ENCODE data around the gene PTGFR. TPM values are rescaled to one million over a fixed set of nuclear protein-coding genes. Genes with fewer than 3 reads are reported as not detected.

The PTGFR gene
- total and polyA plus RNA-seq, 2 of the 13 experiments (the other 11 are each of a cell fraction or from before 2014, with no cell fraction given), result not detected

- Histone ChIP-seq H3K9me3 (ENCODE audit: low read length) (no peaks in the 10 kb centered on the region), H3K36me3 (replicated peaks in 1 of 2; ENCODE audit: control insufficient read depth in 1 of 2, insufficient read depth in 2 of 2, low read length in 2 of 2) (no peaks in the 10 kb centered on the region), H3K9ac (ENCODE audit: insufficient read depth, low read depth, low read length) (no peak overlapping the region), H2AFZ (ENCODE audit: low read length) (no peak overlapping the region), H3K27me3 (ENCODE audit: control insufficient read depth in 1 of 2, insufficient read depth in 2 of 2, low read length in 2 of 2) (no peaks in the 10 kb centered on the region), H3K27ac (ENCODE audit: extremely low read length, insufficient read depth, low read length) (no peak overlapping the region), H3K4me1 (ENCODE audit: insufficient read depth, low read length) (no peaks in the 10 kb centered on the region), H3K79me2 (ENCODE audit: insufficient read depth, low read length) (no peaks in the 10 kb centered on the region), H3K4me3 (replicated peaks in 1 of 3; ENCODE audit: insufficient read depth in 1 of 3, low read depth in 2 of 3, low read length in 3 of 3) (no peak overlapping the region), H3K4me2 (ENCODE audit: low read depth, low read length) (no peak overlapping the region), H4K20me1 (ENCODE audit: insufficient read depth, low read length) (no peaks in the 10 kb centered on the region)
- TF ChIP-seq NR3C1 (CRISPR knock-in tag; IDR thresholded peaks at IDR 0.05), result no peak
- TF ChIP-seq ZNF546 (CRISPR knock-in tag; conservative IDR thresholded peaks at IDR 0.05), result no peak
- TF ChIP-seq DBP (CRISPR knock-in tag; IDR thresholded peaks at IDR 0.05; ENCODE audit: not compliant biosample characterization), result no peak
- no peak for TF ChIP-seq ZNF570 (CRISPR knock-in tag; IDR thresholded peaks at IDR 0.05; ENCODE audit: borderline replicate concordance)
- no peak for TF ChIP-seq ZNF788 (CRISPR knock-in tag; IDR thresholded peaks at IDR 0.05; ENCODE audit: borderline replicate concordance)
- TF ChIP-seq ZNF350 (CRISPR knock-in tag; IDR thresholded peaks at IDR 0.05; ENCODE audit: borderline replicate concordance, low read depth), result no peak
- no peak for TF ChIP-seq KIAA2018 (CRISPR knock-in tag; IDR thresholded peaks at IDR 0.05; ENCODE audit: borderline replicate concordance)
- in situ Hi-C loops (cut with HindIII; ENCODE audit: extremely low pct_ligation_motif_present, low pct_unique_long_range_greater_than_20kb) (no loop called here), intact Hi-C loops (cut with micrococcal nuclease; ENCODE audit: unreplicated experiment) (no loop called here)
- FAIRE-seq (no peak), ATAC-seq (no peak), DNase-seq (ENCODE audit: low spot score) (no peak)
- CTCF ChIA-PET (ENCODE audit: low intra/inter-chr PET ratio, low total read pairs), result no interaction called here
- BruUV-seq (replicated peaks), result no TSS peak
- POLR2A ChIA-PET, result no interaction called here
- 0% methylated on average over 1 of the region's 1 CpG for WGBS (ENCODE audit: low lambda C conversion rate)
These were observed 96.4 kb downstream of the PTGFR start for GRCh38 chr1:78587211-78587610.

All from HepG2 (cell line).